GM21619 (cell line): ENCODE measurements around the gene FBXO33.
A peak's percentile ranks its signal among the peaks of the same experiment; 100 is the strongest.

ENCODE experiments used
- ATAC-seq: cut with Tn5 transposase; IDR thresholded peaks from one replicate; pipeline ENCODE4 v1.9.1; 2021; ENCODE audit not compliant: unreplicated experiment

Gene FBXO33

GRCh38 chr14:39431416-39432178, 636 bp downstream of the FBXO33 start:
- ATAC-seq: peak; percentile 21

GRCh38 chr14:39430762-39431415, 1.3 kb downstream of the FBXO33 start:
- peak; percentile 0 for ATAC-seq

GRCh38 chr14:39428118-39428517, 4.1 kb downstream of the FBXO33 start:
- ATAC-seq: no peak

GRCh38 chr14:39426605-39427004, 5.6 kb downstream of the FBXO33 start:
- ATAC-seq: no peak

- ATAC-seq: no peak
These were observed 6.3 kb downstream of the FBXO33 start for GRCh38 chr14:39425947-39426346.

GRCh38 chr14:39423793-39424192, 8.4 kb downstream of the FBXO33 start:
- ATAC-seq: no peak

GRCh38 chr14:39422243-39422642, 10.0 kb downstream of the FBXO33 start:
- no peak for ATAC-seq

- no peak for ATAC-seq
These were observed 13.0 kb downstream of the FBXO33 start for GRCh38 chr14:39419272-39419671.

GRCh38 chr14:39417014-39417413, 15.2 kb downstream of the FBXO33 start:
- ATAC-seq: no peak

- ATAC-seq: no peak
These were observed 16.2 kb downstream of the FBXO33 start for GRCh38 chr14:39416072-39416471.

GRCh38 chr14:39406560-39406959, 25.7 kb downstream of the FBXO33 start:
- ATAC-seq: no peak

- ATAC-seq: no peak
These were observed 33.9 kb downstream of the FBXO33 start for GRCh38 chr14:39398382-39398781.

GRCh38 chr14:39396448-39396847, 35.8 kb downstream of the FBXO33 start:
- ATAC-seq: no peak

GRCh38 chr14:39395555-39396254, 36.5 kb downstream of the FBXO33 start:
- no peak for ATAC-seq

GRCh38 chr14:39393289-39393688, 38.9 kb downstream of the FBXO33 start:
- ATAC-seq: no peak

GRCh38 chr14:39384177-39384576, 48.1 kb downstream of the FBXO33 start:
- no peak for ATAC-seq

- peak; percentile 17 for ATAC-seq
These were observed 48.5 kb downstream of the FBXO33 start for GRCh38 chr14:39383741-39384140.

- peak; percentile 45 for ATAC-seq
These were observed 49.1 kb downstream of the FBXO33 start for GRCh38 chr14:39383026-39383660.

- no peak for ATAC-seq
These were observed 49.8 kb downstream of the FBXO33 start for GRCh38 chr14:39382463-39382862.

- no peak for ATAC-seq
These were observed 50.9 kb downstream of the FBXO33 start for GRCh38 chr14:39381366-39381765.

GRCh38 chr14:39376667-39377403, 55.4 kb downstream of the FBXO33 start:
- ATAC-seq: no peak
